AG04450 (cell line): ENCODE data around the gene DHX30. TPM values are rescaled to one million over a fixed set of nuclear protein-coding genes. Genes with fewer than 3 reads are reported as not detected.

ENCODE experiments used
- CTCF ChIA-PET: fragments of 300-600, 350-600 bp; formaldehyde crosslinking; extraction: SDS; loops from one replicate; lab custom pipeline; 2022; ENCODE audit warnings: antibody characterized with exemption, inconsistent platforms; lab: Charles Lee
- POLR2A ChIA-PET: fragments of 350-600 bp; formaldehyde crosslinking; extraction: SDS; loops from one replicate; lab custom pipeline; 2021; ENCODE audit warnings: antibody characterized with exemption, inconsistent platforms; lab: Yijun Ruan, JAX
- DNase-seq: peaks from one replicate; pipeline ENCODE4 v3.0.0-alpha.2; 2011; ENCODE audit warnings: low read depth, low spot score
- H3K27ac ChIP-seq: one replicate; pipeline ENCODE4 v1.5.1; 2012; ENCODE audit warnings: low read depth, low read length, control low read depth
- H3K27me3 ChIP-seq: one replicate; pipeline ENCODE4 v1.6.0; 2012; ENCODE audit warnings: low read length; ENCODE audit not compliant: control insufficient read depth, insufficient read depth
- H3K4me3 ChIP-seq: 2 replicates; pipeline ENCODE4 v1.5.1; 2011; ENCODE audit warnings: mild to moderate bottlenecking, low read depth, low read length, control low read depth
- H3K9me3 ChIP-seq: 2 replicates; pipeline ENCODE4 v1.5.1; 2012; ENCODE audit warnings: low read length; ENCODE audit not compliant: control insufficient read depth, insufficient read depth
- CTCF ChIP-seq: IDR thresholded peaks from 2 replicates; pipeline ENCODE4 v1.5.1; 2011; ENCODE audit warnings: low read depth, low read length, control low read depth, inconsistent platforms
- polyA plus RNA-seq: library from polyadenylated mRNA; depleted of rRNA; stranded (reverse); fragments of >200 nt; gene quantifications from 2 replicates; pipeline ENCODE4 v1.2.3, GENCODE V29; 2011

The DHX30 gene
- polyA plus RNA-seq, 1 experiment = 30.7 TPM

- POLR2A ChIA-PET = no interaction called here
- TF ChIP-seq CTCF = no peak
- Histone ChIP-seq H3K4me3 (no peak overlapping the region), H3K27ac (no peak overlapping the region), H3K9me3 (no peaks in the 10 kb centered on the region), H3K27me3 (no peaks in the 10 kb centered on the region)
- DNase-seq = no peak
- CTCF ChIA-PET = interaction anchor here (0.6 kb wide), 1 partner anchor 9 kb away, joined by 6 read pairs; no protein-coding TSS in a partner anchor
Observed at GRCh38 chr3:47870702-47871260, 67.8 kb downstream of the DHX30 start.

GRCh38 chr3:47871389-47871788 is 68.5 kb downstream of the DHX30 start:
- ChIA-PET CTCF (no interaction called here), POLR2A (no interaction called here)
- H3K27ac ChIP-seq = no peak overlapping the region
- H3K9me3 ChIP-seq = no peaks in the 10 kb centered on the region
- H3K4me3 ChIP-seq = no peak overlapping the region
- H3K27me3 ChIP-seq = no peaks in the 10 kb centered on the region
- DNase-seq = no peak
- TF ChIP-seq CTCF = no peak

GRCh38 chr3:47872916-47873315 is 70.0 kb downstream of the DHX30 start:
- no peak for TF ChIP-seq CTCF
- H3K27ac ChIP-seq = no peak overlapping the region
- POLR2A ChIA-PET = no interaction called here
- no peaks in the 10 kb centered on the region for H3K27me3 ChIP-seq
- H3K4me3 ChIP-seq = no peak overlapping the region
- no peaks in the 10 kb centered on the region for H3K9me3 ChIP-seq
- no peak for DNase-seq
- CTCF ChIA-PET = no interaction called here

- Histone ChIP-seq H3K27me3 (no peaks in the 10 kb centered on the region), H3K9me3 (no peaks in the 10 kb centered on the region), H3K4me3 (no peak overlapping the region), H3K27ac (no peak overlapping the region)
- no peak for TF ChIP-seq CTCF
- CTCF ChIA-PET = no interaction called here
- POLR2A ChIA-PET = no interaction called here
- DNase-seq = no peak
Observed at GRCh38 chr3:47874438-47874837, 71.5 kb downstream of the DHX30 start.

GRCh38 chr3:47874913-47875312 is 72.0 kb downstream of the DHX30 start:
- no peaks in the 10 kb centered on the region for H3K9me3 ChIP-seq
- H3K27me3 ChIP-seq = no peaks in the 10 kb centered on the region
- TF ChIP-seq CTCF = no peak
- H3K27ac ChIP-seq = no peak overlapping the region
- H3K4me3 ChIP-seq = no peak overlapping the region
- DNase-seq = no peak
- CTCF ChIA-PET = interaction anchor here (1.3 kb wide), 1 partner anchor 283 kb away, joined by 9 read pairs; no protein-coding TSS in a partner anchor
- POLR2A ChIA-PET = no interaction called here
